Left colon (tissue), 2 donors: ENCODE measurements around the gene DZIP1L. TPM values are rescaled to one million over a fixed set of nuclear protein-coding genes. Genes with fewer than 3 reads are reported as not detected.

Experiments used
- total RNA-seq, 2 donors: library from RNA; stranded (reverse); fragmentation: NEBNext Ultra II Directional; extraction: Animal tissue kit (Norgen Biotek cat#: 25700); gene quantifications; one replicate each; pipeline ENCODE4 v1.2.1, GENCODE V29; 2021
- donor health status: DM: no; HTN: no; CAD: no.
- donor health status: DM: yes; HTN: yes; CAD: no.

DZIP1L gene
- total RNA-seq, 2 donors from 2014 or later = 1.6 to 3.5 TPM

Other genes starting within 250 kb of the DZIP1L start
- not detected for gene CLDN18, start 105.4 kb downstream of the DZIP1L start, total RNA-seq
- not detected for gene A4GNT, start 16.8 kb upstream of the DZIP1L start, total RNA-seq
- gene DBR1, start 59.3 kb upstream of the DZIP1L start, total RNA-seq = 10 to 100 TPM; 10.7 to 10.8 TPM
- gene ARMC8, start 71.7 kb upstream of the DZIP1L start, total RNA-seq = 10 to 100 TPM; 37.5 to 40.7 TPM
- under 1 TPM in 1 of 2 donors, not detected in 1; 0.39 TPM for gene NME9, start 214.2 kb upstream of the DZIP1L start, total RNA-seq
- gene MRAS, start 233.0 kb upstream of the DZIP1L start, total RNA-seq = 1 to 10 TPM; 3.9 to 6.3 TPM